GM21360 (cell line): Measurements from ENCODE around the gene RHOD.

ENCODE experiments used
- ATAC-seq: cut with Tn5 transposase; IDR thresholded peaks from one replicate; pipeline ENCODE4 v1.9.1; 2021; ENCODE audit warnings: mild to moderate bottlenecking, moderate library complexity; ENCODE audit not compliant: unreplicated experiment

Gene RHOD

GRCh38 chr11:67031791-67032561 is 24.7 kb upstream of the RHOD start:
- ATAC-seq: no peak

- no peak for ATAC-seq
Measured at GRCh38 chr11:67032830-67033551, 23.7 kb upstream of the RHOD start.

GRCh38 chr11:67033661-67034166 is 22.9 kb upstream of the RHOD start:
- no peak for ATAC-seq

GRCh38 chr11:67034350-67034749 is 22.3 kb upstream of the RHOD start:
- no peak for ATAC-seq

DNA sequence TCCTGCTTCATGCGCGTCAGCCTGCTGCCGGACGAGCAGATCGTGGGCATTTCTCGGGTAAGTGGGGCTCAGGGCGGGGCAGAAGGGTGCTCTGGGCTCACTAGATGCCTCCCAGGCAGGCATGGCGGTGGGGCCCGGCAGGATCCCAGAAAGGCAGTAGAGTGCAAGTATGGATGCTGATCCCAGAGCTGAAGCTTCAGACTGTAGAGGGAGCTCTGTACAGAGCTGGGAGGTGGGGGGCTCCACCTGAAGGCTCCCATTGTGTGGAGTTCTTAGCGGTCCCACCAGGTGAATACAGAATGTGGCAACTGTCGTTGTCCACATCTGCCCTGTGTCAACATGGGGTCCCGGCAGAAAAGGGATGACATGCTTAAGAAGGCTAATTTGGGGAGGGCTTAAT is 16.5 kb upstream of the RHOD start:
- ATAC-seq: no peak

DNA sequence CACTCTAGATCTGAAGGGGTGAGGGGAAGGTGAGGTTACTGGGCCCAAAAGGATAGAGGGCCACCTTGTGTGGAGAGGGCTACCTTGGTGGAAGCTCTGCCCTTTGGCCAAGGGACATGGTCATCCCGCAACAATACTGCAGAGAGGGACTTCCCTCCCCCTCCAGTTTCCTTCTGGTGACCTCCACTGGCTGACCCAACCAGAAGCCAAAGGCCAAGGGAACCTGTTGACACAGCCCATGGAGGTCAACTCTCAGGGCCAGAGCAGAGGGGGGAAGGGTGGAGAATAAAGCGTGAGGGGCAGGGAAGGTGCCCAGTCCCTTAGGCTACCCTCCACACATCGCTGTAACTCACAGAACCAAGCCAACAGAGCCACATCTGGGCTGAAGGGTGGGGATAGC is 15.0 kb upstream of the RHOD start:
- no peak for ATAC-seq

DNA sequence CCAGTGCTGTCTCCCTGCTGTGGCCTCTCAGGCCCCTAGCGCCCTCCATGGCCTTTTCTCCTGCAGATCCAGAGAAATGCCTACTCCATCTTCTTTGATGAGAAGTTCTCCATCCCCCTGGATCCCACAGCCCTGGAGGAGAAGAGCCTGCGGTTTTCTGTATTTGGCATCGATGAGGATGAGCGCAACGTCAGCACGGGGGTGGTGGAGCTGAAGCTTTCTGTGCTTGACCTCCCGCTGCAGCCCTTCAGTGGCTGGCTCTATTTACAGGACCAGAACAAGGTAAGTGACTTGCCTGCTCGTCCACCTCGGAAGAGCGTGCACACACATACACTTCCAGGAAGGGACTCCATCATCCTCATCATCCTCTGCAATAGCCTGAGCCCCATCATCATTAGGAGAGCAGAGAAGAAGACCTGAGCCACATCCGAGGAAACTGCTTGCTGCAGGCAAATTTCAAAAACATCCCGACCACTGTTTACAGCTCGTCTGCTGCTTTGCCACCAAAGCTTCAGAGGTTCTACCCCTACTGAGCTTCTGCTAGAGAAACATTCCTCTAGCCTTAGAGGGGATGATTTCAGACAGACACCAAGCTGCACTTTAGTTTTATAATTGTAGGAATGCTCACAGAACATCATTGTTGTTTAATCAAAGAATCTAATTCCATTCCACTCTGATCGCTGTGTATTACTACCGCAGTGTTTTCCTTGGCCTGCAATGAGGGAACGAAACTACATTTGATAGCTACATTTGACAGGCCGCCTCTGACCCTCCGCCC is 12.9 kb upstream of the RHOD start:
- ATAC-seq: no peak

DNA sequence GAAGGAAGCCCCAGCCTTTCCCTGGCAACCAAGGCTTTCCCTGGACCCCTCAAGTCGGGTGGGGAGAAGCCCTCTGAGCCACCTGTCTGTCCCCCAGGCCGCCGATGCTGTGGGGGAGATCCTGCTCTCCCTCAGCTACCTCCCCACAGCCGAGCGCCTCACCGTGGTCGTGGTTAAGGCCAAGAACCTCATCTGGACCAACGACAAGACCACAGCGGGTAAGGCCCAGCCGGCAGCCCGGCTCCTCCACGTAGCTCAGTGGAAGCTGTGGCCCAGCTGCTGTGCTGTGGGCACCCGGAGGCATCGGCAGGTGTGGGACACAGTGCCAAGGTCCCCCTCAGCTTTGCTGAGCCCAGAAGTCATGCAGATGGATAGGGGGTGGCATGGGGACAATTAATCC is 12.2 kb upstream of the RHOD start:
- no peak for ATAC-seq

GRCh38 chr11:67045314-67045713 is 11.3 kb upstream of the RHOD start:
- ATAC-seq: no peak

- ATAC-seq: no peak
Measured at GRCh38 chr11:67048515-67049130, 8.0 kb upstream of the RHOD start.

- no peak for ATAC-seq
Measured at GRCh38 chr11:67050139-67050538, 6.5 kb upstream of the RHOD start.

GRCh38 chr11:67051180-67051893 is 5.3 kb upstream of the RHOD start:
- no peak for ATAC-seq

DNA sequence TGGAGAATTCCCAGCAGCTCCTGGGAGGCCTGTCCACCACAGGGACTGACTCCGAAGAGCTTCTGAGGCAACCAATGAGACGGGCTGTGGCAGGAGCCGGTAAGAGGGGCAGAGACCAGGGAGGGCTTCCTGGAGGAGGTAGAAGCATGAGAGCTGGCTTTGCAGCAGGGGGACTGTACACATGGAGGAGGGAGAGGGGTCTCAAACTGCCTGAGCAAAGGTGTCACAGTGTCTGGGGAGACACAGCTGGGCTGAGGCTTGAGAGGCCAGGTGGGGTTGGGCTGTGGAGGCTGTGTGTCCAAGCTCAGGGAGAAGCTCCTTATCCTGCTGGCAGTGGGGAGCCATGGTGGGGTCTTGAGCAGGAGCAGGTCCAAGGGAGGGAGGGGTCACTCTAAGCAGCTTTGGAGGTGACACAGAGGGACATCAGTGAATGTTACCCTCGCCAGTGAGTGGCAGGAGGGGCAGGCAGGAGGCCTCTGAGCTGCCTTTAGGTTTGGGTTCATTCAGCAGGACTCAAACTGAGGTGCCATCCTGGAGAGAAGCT is 4.6 kb upstream of the RHOD start:
- no peak for ATAC-seq

- ATAC-seq: no peak
Measured at GRCh38 chr11:67052891-67053290, 3.8 kb upstream of the RHOD start.

DNA sequence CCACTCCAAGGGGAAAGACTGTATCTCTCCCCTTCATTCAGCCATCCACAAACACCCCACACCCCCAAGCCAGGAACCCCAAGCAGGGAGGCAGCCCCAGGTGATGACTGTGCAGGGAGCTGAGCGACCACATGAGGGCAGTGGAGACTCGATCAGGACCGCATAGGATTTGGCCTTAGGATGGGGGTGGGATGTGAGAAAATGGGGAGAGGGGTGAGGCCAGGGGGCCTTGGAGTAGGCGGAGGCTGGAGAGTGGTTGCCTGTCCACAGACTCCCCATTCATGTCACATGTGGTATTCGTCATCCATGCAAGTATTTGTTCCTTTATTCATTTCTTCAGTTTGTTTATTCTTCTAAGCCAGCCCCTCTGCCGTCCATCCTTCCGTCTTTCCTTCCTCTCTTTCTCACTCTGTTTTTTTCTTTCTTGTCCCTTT is 2.7 kb upstream of the RHOD start:
- no peak for ATAC-seq

GRCh38 chr11:67054346-67054835 is 2.3 kb upstream of the RHOD start:
- ATAC-seq: no peak

DNA sequence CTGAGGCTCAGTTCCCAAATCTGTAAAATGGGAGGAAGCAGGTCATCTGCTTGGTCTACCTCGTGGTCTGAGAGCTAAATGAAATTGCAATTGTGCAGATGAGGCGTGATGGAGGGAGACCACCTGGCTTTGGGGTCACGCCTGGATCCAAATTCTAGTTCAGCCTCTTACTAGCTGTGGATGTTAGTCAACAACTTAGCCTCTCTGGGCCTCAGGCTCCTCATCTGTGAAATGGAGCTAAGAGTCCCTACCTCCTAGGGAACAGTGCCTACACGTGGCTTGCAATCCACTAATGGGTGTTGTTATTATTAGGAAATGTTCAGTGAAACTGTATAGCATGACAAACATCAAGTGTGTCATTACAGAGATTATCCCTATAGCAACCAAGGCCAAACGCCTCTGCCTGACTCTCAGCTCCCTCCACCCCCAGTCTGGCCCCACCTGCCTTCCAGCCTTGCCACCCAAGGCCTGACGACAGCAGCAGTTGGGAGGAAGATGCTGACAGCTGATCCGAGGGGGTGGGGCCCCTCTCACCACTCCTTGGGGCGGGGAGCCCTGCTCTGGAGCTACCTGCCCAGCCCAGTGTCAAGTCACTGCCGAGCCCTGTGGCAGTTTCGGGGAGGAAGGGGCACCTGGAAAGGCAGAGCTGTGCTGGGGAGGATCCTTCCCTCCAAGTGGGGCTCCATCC is 1.7 kb upstream of the RHOD start:
- ATAC-seq: no peak

DNA sequence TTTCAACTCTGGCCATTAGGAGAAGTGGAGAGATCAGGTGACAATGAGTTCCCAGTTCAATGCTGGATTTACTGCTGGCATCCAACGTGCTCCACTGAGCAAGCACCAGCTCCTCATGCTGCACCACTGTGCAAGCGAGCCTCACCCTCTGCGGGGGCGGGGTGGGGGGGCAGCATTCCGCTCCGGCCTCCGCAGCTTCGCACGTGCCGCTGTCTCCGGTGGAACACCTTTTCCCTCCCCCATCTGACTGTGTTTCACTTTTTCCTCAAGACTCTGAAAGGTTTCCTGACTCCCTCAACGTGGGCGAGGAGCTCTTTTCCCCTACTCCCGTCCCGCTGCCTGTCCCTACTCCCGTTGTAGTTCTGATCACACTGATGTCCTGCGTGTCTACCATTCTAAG is 835 bp upstream of the RHOD start:
- ATAC-seq: no peak

- no peak for ATAC-seq
Measured at GRCh38 chr11:67057205-67057672, 592 bp downstream of the RHOD start.
